ENCODE data around the gene RFT1.

The RFT1 gene

DNA sequence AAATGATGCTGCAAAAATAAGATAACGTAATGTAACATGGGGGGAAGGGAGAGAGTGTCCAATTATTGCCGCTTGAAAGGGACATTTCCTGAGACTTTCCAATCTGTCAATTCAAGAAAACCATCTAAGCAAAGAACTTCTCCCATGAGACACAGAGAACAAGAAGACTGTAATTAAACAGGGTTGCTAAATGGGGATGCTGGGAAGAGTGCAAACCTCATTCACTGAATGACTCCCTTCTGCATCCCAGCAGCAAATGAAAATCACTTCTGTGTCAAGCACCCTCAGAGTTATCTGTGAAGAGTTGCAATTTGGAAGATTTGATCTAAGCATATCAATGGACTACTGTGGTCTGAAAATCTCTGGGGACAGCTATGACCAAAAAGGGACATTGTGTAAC lies 3.6 kb downstream of the RFT1 start:
- DNase-seq (ENCODE audit: low read depth in 2 of 2), result no peak

DNA sequence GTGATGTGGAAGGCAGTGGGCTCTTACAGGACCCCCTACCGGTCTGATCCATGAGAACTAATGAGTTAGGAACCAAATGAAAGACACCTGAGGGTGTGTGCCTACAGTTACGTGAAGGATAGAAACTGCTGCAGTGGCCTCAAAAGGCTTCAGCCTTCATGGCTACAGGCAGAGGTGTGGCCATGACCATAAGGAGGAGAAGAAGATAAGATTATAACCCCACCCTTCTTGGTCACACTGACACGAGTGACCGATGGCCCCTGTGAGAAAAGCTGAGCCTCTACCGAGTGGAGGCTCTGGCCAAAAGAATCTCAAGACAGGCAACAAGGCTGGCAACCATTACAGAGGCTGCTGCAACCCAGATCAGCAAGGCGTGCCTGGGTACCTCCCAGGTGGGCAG lies 6.3 kb downstream of the RFT1 start:
- no peak for DNase-seq (ENCODE audit: low read depth in 2 of 2)

DNA sequence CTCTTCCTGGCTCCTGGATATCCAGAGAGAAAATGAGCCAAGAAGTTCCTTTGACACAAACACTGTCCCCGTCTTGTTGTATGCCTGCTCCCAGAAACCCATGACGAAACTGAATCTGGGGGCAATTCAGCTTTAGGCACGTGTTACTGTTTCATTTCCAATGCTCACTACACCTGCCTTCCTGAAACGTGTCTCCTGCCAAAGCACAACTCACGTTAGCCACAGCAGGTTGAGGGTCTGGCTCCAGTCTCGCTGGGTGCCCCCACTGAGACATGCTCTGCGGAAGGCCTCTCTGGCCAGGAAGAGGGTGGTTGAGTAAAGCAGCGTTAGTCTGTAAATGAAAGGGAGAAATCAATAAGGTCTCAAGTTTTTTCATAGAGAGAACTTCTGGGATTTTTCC lies 6.7 kb downstream of the RFT1 start:
- no peak for DNase-seq (ENCODE audit: low read depth in 2 of 2)

DNA sequence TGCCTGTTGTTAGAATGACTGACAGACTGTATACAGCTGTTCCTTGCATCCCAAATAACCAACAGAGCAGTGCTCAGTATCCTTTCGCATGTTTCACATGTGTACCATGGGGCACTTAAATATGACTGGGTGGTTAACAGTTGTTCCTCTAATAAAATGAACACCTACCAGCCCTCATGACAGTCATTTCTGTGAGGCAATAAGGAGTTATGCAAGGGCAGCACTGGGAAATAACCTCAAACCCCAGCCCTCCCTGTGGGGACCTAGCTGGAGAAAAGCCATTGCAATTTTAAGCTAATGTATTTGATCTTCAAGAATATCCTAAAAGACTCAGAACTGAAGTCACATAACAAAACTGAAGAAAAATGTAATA lies 7.3 kb downstream of the RFT1 start:
- no peak for DNase-seq (ENCODE audit: low read depth in 2 of 2)

DNA sequence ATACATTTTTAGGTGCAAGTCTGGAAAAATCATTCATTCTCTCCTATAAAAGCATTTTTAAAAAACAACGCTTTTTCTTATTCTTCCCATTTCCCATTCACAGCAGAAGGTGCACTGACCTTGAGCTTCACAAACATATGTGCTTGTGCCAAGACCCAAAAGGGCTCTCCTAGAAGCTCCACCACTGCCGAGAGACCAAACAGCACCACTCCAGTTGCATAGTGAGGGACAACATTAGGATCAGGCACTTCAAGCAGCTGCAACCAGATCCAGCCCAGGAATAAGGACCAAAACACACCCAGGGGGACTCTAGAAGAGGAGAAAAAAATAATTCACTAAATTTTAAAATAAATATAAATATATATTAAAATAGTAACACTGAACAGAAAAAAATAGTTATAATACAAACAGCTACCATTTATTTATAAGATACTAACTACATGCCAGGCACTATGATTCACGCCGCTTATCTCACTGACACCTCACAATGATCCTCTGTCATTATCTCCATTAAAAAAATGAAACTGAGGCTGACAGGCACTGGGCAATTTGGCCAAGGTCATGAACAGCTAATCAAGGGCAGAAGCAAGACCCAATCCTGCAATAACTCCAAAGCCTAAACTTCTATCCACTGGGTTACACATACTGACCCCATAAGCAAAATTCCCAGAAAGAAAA lies 7.8 kb downstream of the RFT1 start:
- DNase-seq (ENCODE audit: low read depth in 2 of 2), result no peak

DNA sequence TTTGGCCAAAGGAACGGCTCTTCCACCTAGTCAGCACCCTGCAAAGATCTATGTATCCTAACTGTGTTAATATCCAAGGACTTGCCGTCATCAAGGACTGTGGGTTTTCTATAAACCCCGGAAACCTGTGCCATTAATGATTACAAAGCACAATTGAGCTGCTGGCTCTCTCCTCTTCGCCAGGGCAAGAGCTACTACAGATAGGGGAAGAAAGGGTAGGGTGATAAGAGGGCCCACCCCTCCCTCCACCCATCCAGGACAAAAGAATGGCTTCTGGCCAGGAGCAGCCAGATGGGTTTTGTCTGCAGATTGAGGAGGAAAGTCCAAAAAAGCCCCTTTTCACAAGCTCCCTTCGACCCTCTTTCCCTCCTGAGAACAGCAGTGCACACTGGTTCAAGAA lies 9.9 kb downstream of the RFT1 start:
- no peak for DNase-seq (ENCODE audit: low read depth in 2 of 2)

DNA sequence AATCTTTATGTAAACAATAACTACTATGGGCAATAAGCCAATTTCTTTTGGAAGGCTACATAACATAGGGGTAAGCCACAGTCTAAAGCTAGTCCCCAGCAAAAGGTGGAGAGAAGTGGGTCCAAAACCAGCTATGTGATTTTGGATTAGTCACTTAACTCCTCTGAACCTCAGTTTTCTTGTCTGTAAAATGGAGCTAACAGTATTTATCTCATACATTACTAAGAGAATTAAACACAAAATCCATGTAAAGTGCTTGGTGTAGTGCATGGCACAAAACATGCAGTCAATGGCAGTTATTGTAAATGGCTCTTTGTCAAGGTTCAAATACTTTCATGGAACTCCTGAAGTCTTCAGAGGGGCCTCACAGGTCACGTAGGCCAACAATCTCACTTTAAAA lies 13.3 kb downstream of the RFT1 start:
- DNase-seq (ENCODE audit: low read depth in 2 of 2), result no peak

DNA sequence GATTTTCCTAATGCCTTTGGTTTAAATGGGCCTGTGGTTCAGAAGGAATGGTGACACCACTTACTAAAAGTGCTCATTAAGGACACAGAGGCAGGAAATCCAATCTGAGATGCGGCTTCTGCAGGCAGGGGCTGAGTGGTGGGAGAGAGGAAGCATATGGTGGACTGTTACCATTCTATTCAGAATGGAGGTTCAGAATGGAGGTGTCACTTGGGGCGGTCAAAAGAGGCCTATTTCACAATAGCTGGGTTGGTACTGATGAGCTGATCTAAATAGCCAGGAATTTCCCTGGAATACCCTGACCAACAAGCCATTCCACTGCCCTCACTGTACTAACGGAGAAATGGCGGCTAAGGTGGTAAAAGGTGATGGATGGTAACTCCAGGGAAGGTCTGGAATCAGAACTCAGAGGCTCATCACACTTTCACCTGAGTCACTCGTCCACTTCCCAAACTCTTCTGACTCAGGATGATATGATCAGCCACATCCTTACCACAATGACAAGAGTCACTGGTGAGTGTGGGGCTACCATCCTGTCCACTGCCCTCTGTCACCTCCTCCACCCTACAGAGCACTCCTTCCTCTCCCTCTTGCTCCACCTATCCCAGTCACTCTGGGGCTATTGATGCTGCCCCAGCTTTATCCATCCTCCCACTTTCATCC lies 15.7 kb downstream of the RFT1 start:
- no peak for DNase-seq (ENCODE audit: low read depth in 2 of 2)

DNA sequence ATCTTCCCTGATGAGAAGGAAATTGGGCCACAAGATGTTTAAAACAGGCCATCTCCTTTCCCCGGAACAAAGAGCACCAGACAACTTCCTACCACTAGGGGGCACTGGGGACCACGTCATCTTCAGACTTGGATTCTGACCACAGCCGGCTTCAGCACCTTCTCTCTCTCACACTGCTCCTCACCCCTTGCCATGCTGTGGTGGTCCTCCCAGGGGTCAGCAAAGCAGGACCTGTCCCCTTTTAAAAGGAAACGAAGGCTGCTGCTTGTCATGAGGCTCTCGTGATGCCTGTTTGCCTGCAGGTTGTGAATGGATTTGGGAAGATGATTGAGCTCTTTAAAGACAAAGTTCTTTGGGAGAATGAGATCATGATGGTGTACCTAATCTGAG lies 16.2 kb downstream of the RFT1 start:
- peak; percentile 61 to 66 for DNase-seq (ENCODE audit: low read depth in 2 of 2)

DNA sequence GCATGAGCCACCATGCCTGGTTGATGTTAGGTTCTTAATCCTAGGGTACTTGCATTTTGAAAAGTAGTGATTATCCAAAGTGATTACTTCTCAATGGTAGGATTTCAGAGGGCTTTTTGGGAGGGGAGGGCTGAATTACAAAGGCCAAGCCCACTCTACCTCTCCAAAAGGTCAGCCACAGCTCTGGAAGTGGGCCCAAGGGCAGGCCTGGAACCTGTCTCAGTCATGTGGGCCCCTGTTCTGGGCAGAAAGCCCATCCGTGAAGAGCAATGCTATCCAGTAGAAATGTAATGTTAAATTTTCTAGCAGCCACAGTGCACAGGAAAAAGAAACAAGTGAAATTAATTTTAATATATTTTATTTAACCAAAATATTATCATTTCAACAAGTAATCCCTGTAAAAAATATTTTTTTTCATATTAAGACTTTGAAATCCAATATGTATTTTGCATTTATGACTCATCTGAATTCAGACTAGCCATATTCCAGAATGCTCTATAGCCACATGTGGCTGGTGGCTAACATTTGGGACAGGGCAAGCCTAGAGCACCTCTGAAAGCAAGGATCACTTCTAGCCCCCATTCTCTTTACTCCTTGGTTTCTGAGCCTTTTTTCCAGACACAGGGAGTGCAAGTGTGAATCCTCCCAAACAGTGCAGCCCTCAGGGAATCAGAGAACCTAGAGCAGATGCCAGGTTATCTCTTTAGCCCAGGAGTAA lies 16.8 kb downstream of the RFT1 start:
- DNase-seq (ENCODE audit: low read depth in 2 of 2), result no peak

DNA sequence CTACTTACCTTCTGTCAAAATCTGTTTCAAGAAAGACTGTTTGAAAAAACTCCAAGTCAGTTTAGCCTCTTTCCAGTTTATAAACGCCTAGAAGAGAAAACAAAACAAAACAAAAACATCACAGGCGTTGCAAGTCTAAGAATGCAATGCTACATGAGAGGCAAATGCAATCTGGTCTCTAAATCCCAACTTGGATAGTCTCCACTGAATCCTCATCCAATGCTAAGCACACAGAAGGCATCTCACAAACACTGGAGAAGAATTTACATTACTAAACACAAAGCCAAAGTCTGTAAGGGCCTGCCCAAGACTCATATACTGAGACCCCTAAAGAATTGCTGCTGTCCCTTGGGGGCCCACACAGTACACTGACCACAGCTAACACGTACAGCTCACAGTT lies 18.4 kb downstream of the RFT1 start:
- DNase-seq (ENCODE audit: low read depth in 2 of 2), result no peak

DNA sequence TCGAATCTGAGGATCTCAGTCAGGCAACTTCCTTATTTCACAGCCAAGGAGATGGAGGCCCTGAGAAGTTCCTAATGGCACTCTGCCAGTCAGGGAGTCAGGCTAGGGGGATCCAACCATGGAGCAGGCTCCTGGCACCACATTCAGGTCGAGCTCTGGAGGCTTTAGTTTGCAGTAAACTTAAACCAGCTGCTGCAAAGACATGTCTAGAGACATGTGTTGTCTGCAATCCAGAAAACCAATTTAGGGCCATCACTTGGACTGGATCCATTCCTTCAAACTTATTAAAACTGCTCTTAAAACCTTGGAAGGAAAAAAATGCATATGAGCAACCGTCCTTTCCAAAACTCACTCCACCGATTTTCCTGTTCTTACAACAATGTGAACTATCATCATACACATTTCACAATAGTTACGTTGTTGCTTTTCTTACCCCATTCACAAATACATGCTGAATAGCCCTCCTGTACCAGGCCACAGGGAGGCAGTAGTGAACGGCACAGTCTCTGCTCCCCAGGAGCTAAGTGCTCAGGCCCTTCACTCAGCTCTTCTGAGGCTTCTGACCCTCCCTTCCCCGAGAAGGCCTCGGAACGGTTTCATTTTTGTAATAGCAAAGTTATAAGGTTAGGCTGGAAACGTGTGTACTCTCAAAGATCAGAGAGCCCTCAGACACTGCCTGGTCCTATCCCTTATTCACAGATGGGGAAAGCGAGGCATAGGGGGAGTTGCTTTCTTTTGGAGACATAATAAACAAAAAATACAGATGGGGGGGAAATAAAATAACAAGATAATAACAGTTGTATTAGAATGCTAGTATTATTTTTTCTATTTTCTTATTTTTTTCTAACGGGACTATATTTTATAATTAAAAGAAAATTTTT lies 20.1 kb downstream of the RFT1 start:
- no peak for DNase-seq (ENCODE audit: low read depth in 2 of 2)

DNA sequence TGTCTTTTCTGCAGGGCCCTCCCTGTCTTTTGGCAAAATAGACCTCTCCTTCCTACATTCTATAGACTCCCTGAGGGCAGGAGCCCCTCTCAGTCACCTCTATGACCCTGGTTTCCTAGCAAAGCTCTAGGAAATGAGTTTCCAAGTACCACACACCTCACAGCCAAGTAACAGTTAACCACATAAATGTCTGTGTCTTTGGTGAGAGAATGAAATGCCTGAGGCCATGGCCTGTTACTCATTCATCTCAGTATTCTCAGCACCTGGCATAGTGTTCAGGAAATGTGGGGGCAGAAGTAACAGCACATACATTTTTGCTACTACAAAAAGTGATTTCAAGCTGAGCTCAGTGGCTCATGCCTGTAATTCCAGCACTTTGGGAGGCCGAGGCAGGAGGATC lies 21.0 kb downstream of the RFT1 start:
- DNase-seq (ENCODE audit: low read depth in 2 of 2), result no peak

DNA sequence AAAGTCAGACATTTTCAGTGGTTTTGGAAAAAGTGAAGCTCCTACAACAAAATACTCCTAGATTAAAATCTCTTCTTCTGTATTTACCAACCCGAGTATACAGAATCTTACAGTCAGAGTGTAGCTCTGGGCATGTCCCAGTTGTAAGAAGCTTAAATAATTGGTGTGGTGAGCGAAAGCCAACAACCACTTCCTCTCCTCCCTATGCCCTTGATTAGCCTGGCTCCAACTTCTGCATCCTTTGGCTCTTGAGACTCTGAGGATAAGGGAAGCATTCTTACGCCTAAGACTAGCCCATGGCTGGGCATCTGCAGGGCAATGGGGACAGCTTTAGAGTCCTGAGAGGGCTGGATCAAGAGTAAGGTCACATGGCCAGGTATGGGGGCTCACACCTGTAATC lies 25.5 kb downstream of the RFT1 start:
- DNase-seq (ENCODE audit: low read depth in 2 of 2), result no peak

DNA sequence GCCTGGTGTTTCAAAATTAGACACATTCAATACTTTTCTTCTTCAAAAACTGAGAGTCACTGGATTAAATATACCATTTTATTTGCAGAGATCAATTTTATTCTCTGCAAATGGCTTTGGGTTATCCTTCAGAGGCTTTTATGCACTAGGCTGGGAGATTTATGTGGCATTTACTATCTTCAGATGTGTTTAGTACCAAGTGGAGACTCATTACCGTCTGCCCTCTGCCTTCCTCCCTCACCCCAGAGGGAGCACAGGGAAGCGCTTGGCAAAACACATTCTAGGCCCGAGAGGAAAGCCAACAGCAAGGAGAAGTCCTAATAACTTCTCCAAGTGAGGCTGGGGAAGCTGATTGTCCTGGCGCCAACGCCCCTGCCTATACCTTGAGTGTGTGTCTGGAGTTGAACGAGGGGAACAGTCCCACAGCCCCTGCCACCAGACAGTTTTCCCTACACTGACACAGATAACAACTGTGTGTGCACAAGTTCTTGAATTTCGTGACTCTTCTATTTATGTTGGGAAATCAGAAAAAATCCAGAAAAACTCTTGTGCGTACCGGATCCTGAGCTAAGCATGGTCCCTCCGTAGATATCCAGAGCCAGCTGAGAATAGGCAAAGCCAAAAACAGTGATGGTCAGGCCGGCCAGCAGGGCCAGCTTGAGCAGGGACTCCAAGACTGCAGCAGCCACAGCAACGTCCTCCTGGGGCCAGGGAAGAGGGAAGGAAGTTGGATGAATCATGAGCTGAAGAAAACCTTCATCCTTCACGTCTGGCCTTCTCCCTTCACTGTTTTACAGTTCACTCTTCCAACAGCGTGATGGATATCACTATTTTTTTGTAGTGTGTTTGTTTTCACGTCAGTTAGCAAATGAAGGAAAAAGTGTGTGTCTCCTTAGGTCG lies 26.6 kb downstream of the RFT1 start:
- no peak for DNase-seq (ENCODE audit: low read depth in 2 of 2)

DNA sequence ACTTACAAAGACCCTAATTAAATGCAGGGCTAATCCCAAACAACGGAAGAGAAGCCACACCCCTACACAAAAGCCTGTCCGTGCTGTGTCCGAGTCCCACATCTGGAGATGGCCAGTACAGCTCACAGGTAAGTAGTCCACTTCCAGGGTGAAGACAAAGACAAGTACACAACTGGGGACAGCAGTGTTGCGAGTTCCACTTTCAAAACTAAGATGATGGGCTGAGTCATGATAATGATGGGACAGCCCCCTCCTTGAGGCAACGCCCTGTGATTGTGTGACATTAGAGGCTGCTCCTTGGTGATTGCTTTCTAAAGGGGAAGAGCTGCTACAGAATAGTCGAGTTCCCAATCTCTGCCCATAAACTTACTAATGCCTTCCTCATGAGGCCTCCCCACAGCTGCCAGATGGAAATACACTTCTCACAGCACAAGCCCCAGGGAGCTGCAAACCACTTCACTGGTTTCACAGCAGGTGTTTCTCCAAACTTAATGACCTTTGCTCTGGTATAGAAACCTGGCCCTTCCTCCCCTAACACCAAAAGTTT lies 27.6 kb downstream of the RFT1 start:
- no peak for DNase-seq (ENCODE audit: low read depth in 2 of 2)

DNA sequence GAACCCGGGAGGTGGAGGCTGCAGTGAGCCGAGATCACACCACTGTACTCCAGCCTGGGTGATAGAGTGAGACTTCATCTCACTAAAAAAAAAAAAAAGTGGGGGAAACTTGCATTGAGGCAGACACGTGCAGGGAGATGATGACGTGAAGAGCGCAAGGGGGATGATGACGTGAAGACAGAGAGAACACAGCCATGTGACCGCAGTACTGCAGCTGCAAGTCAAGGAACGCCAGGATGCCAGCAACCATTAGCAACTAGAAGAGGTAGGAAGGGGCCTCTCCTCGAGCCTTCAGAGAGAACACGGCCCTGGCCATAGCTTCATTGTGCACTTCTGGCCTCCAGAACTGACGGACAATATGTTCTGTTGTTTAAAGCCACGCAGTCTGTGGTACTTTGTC lies 28.3 kb downstream of the RFT1 start:
- no peak for DNase-seq (ENCODE audit: low read depth in 2 of 2)

DNA sequence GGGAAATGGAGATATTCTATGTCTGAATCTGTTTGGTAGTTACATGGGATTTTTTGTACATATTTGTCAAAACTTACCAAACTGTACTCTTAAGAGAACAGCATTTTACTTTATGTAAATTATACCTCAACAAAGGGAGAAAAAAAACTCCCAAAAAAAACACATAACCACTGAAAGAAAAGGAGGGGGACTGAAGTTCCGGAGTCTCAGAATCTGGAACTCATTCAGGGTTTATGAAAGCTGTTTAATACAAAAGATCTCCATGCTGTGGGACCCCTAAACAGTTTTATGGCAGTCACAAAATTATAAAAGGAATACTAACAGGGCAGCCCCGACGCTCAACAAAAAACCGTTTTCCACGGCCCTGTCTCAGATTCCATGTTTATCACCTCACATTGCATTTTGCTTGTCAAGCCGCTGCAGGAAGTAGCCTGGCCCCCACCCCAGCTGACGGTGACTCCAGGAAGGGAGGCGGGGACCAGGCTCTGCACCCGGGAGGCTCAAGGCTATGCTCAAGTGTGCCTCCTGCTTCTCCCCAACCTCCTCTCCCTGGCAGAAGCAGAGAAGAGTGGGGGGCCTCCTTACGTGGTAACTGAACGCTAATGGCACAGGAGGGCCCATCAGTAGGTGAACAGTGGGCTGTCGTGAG lies 29.3 kb downstream of the RFT1 start:
- DNase-seq (ENCODE audit: low read depth in 2 of 2), result no peak

DNA sequence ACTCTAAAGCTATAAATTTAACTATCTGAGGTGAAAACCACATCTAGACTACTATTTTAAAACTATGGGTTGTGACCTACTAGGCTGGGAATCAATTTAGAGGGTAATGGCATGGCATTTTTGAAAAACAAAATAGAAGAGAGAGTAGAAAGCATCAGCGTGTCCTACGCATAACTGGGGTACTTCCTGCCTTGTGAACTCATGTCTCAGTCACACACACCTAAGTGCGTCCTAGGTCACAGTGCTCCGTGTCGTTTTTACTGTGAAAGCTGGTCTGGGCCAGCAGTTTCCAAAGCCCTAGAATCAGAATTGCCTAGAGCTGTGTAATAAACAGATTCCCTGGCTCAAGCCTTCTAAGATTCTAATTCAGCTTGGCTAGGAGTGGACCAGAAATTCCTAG lies 32.3 kb downstream of the RFT1 start:
- DNase-seq (ENCODE audit: low read depth in 2 of 2), result no peak

DNA sequence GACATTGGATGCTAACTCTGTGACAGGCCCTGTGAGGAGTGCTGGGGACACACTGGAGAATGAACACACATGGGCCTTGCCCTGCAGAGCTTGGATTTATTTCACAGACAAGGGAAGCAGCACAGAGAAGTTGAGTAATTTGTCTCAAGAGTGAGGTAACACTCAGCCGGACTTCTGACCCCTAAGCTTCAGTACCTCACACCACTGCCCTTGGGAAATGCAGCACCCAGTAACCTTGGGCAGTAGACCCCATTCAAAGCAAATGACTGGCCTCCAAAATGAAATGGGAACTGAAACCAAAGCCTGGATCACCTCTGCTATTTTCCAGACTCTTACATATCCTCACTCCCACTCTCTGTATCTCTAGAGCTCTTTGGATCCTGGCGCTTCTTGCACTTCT lies 37.3 kb downstream of the RFT1 start:
- DNase-seq (ENCODE audit: low read depth in 2 of 2), result no peak

DNA sequence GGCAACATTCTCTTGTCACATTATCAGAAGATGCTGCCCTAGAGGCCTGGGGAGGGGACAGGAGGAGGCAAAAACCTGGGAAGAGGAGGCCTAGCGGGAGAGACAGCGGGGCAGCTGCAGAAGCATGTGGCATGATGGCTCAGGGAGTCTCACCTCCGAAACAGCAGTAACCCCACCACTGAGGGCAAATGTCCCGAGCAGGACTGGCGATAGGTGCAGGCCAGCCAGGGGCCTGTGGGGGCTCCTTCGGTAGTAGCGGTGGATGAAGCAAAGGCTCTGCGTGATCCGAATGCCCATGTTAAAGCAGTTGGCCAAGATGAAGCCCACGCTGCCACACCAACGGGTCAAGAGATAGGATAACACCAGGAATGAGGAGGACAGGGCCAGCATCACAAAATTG lies 38.0 kb downstream of the RFT1 start:
- no peak for DNase-seq (ENCODE audit: low read depth in 2 of 2)
